HCT116 (cell line): ENCODE data around the gene RELB.
"Not testable (repeated sequence)": the region's sequence is repeated elsewhere in the genome, so short reads cannot be mapped to it uniquely, and the experiment has no call there.

Experiments
- CBX3 ChIP-seq: IDR thresholded peaks from 2 replicates; pipeline ENCODE4 v1.6.1; 2012; ENCODE audit warnings: low read depth
- CTCF ChIP-seq, 3 experiments: fragments of 200-600 bp in 1 of 3; sonication (generic) in 1 of 3; IDR thresholded peaks in 2 of 3; conservative IDR thresholded peaks in 1 of 3; 2 replicates each; pipeline ENCODE4 v1.5.1; 2012 to 2017; ENCODE audit warnings: low read depth in 2 of 3, low read length in 2 of 3, antibody characterized with exemption in 1 of 3, borderline replicate concordance in 1 of 3, control low read depth in 1 of 3, mild to moderate bottlenecking in 1 of 3, mixed read lengths in 1 of 3, mixed run types in 1 of 3, moderate library complexity in 1 of 3; ENCODE audit not compliant: insufficient read depth in 1 of 3
- ELF1 ChIP-seq: IDR thresholded peaks from 2 replicates; pipeline ENCODE4 v1.6.1; 2012; ENCODE audit warnings: low read depth, borderline replicate concordance
- EZH2 ChIP-seq: fragments of 200-600 bp; sonication (generic); IDR thresholded peaks from 2 replicates; pipeline ENCODE4 v1.6.1; 2017; ENCODE audit warnings: antibody characterized with exemption, mixed run types
- POLR2A ChIP-seq: IDR thresholded peaks from 2 replicates; pipeline ENCODE4 v1.7.0; 2011; ENCODE audit warnings: borderline replicate concordance; ENCODE audit not compliant: insufficient read depth, insufficient read length; ENCODE audit errors: extremely low read depth
- POLR2AphosphoS5 ChIP-seq: IDR thresholded peaks from 2 replicates; pipeline ENCODE4 v1.6.1; 2011; ENCODE audit warnings: mild to moderate bottlenecking, low read depth, low read length, moderate library complexity
- RAD21 ChIP-seq: IDR thresholded peaks from 2 replicates; pipeline ENCODE4 v1.6.1; 2012; ENCODE audit warnings: low read depth, mild to moderate bottlenecking
- REST ChIP-seq: IDR thresholded peaks from 2 replicates; pipeline ENCODE4 v1.6.1; 2012; ENCODE audit warnings: low read depth
- ZNF274 ChIP-seq: fragments of 200-500 bp; sonication (Bioruptor generic); IDR thresholded peaks from 2 replicates; pipeline ENCODE4 v1.6.1; 2014; ENCODE audit warnings: mild to moderate bottlenecking, low read depth, low read length, inconsistent platforms

GRCh38 chr19:44971451-44971850 is 29.8 kb upstream of the RELB start:
- not testable (repeated sequence) for TF ChIP-seq POLR2A; ELF1; POLR2AphosphoS5; CTCF (IDR thresholded peaks at IDR 0.05 in 2 of 3, conservative IDR thresholded peaks at IDR 0.05 in 1 of 3; ENCODE audit: borderline replicate concordance in 1 of 3, insufficient read depth in 1 of 3, low read depth in 2 of 3, low read length in 2 of 3); EZH2; CBX3; ZNF274; REST; RAD21
